ENCODE results near the gene MSH6. TPM values are rescaled to one million over a fixed set of nuclear protein-coding genes. Genes with fewer than 3 reads are reported as not detected.
A peak's percentile ranks its signal among the peaks of the same experiment; 100 is the strongest.

Gene MSH6
- total and polyA plus RNA-seq, 9 of the 15 experiments (the other 6 are each of a cell fraction or from before 2014, with no cell fraction given): 15.3 to 147 (median 80.5) TPM

GRCh38 chr2:47767880-47768609 lies 14.9 kb upstream of the MSH6 start (continued):
- TF ChIP-seq GABPB2 (CRISPR knock-in tag; conservative IDR thresholded peaks at IDR 0.05) (no peak), GTF2F1 (IDR thresholded peaks at IDR 0.05; ENCODE audit: low read depth, low read length) (no peak), ELF4 (CRISPR knock-in tag; IDR thresholded peaks at IDR 0.05) (no peak), ZNF583 (CRISPR knock-in tag; IDR thresholded peaks at IDR 0.05) (no peak), SRSF3 (IDR thresholded peaks at IDR 0.05; ENCODE audit: insufficient read depth, low read length) (no peak), CREB3L1 (IDR thresholded peaks at IDR 0.05; ENCODE audit: borderline replicate concordance, low read depth) (no peak), ZNF395 (CRISPR knock-in tag; IDR thresholded peaks at IDR 0.05) (no peak), ARID2 (IDR thresholded peaks at IDR 0.05) (peak; percentile 73), ZNF830 (CRISPR knock-in tag; IDR thresholded peaks at IDR 0.05) (no peak), NEUROD1 (IDR thresholded peaks at IDR 0.05; ENCODE audit: borderline replicate concordance, low read depth, low read length, partially characterized antibody) (no peak), ZBTB17 (CRISPR knock-in tag; IDR thresholded peaks at IDR 0.05) (no peak), ZBTB12 (CRISPR knock-in tag; IDR thresholded peaks at IDR 0.05) (no peak), MAZ (CRISPR knock-in tag; conservative IDR thresholded peaks at IDR 0.05 in 1 of 2, IDR thresholded peaks at IDR 0.05 in 1 of 2) (peak in 1 of 2 experiments; percentile 26; a peak in 1 of 4 replicates), DEAF1 (CRISPR knock-in tag; IDR thresholded peaks at IDR 0.05) (peak; percentile 87), EHMT2 (IDR thresholded peaks at IDR 0.05) (no peak), MXD1 (CRISPR knock-in tag; IDR thresholded peaks at IDR 0.05; ENCODE audit: borderline replicate concordance, poor library complexity, severe bottlenecking) (no peak), CTCF (IDR thresholded peaks at IDR 0.05 in 2 of 3, conservative IDR thresholded peaks at IDR 0.05 in 1 of 3; ENCODE audit: insufficient read depth in 2 of 3, low read depth in 1 of 3, low read length in 3 of 3) (peak; percentile 88 to 93 (median 90)), ZNF699 (CRISPR knock-in tag; IDR thresholded peaks at IDR 0.05; ENCODE audit: insufficient replicate concordance) (no peak)
